IMR-90 (cell line): ENCODE data around the gene AFAP1L1. TPM values are rescaled to one million over a fixed set of nuclear protein-coding genes. Genes with fewer than 3 reads are reported as not detected.

Source experiments
- ATAC-seq: fragments of 200-7000 bp; cut with Tn5 transposase; 2 replicates; pipeline ENCODE4 v1.9.1; 2020; ENCODE audit warnings: low read depth, mild to moderate bottlenecking, moderate library complexity
- BruUV-seq: library from RNA; stranded (reverse); fragments of 400-500 nt; replicated peaks from 2 replicates; lab custom pipeline; 2021; lab: Mats Ljungman, UMichigan
- CTCF ChIA-PET: fragments of 300-600 bp; formaldehyde crosslinking; extraction: SDS; loops from one replicate; lab custom pipeline; 2021; ENCODE audit warnings: antibody characterized with exemption; lab: Yijun Ruan, JAX
- POLR2A ChIA-PET: fragments of 300-600 bp; sonication (Branson Sonifier 250); formaldehyde crosslinking; loops from one replicate; lab custom pipeline; 2022; ENCODE audit warnings: antibody characterized with exemption; ENCODE audit not compliant: unreplicated experiment; lab: Charles Lee
- DNase-seq: peaks from one replicate; pipeline ENCODE4 v3.0.0; 2013
- H2AFZ ChIP-seq: replicated peaks from 2 replicates; pipeline ENCODE3; 2013; ENCODE audit warnings: low read length, mild to moderate bottlenecking; ENCODE audit not compliant: poor library complexity
- H2AK5ac ChIP-seq: 2 replicates; pipeline ENCODE4 v1.6.1; 2013; ENCODE audit warnings: low read depth, low read length, inconsistent platforms
- H2AK9ac ChIP-seq: replicated peaks from 2 replicates; pipeline ENCODE3; 2013; ENCODE audit warnings: mild to moderate bottlenecking, low read depth, low read length, moderate library complexity; ENCODE audit not compliant: poor library complexity
- H2BK120ac ChIP-seq: 2 replicates; pipeline ENCODE4 v1.6.1; 2013; ENCODE audit warnings: low read depth, low read length, inconsistent platforms
- H2BK15ac ChIP-seq: 3 replicates; pipeline ENCODE4 v1.6.1; 2013; ENCODE audit warnings: low read depth, low read length, inconsistent platforms
- H2BK20ac ChIP-seq: 2 replicates; pipeline ENCODE4 v1.6.1; 2013; ENCODE audit warnings: low read depth, mild to moderate bottlenecking, inconsistent platforms, low read length, moderate library complexity
- H2BK5ac ChIP-seq: 2 replicates; pipeline ENCODE4 v1.6.1; 2013; ENCODE audit warnings: mild to moderate bottlenecking, low read depth, low read length, inconsistent platforms; ENCODE audit not compliant: poor library complexity, severe bottlenecking
- H3K14ac ChIP-seq: replicated peaks from 2 replicates; pipeline ENCODE4 v1.6.1; 2013; ENCODE audit warnings: low read depth, low read length, inconsistent platforms
- H3K18ac ChIP-seq: 2 replicates; pipeline ENCODE4 v1.6.1; 2013; ENCODE audit warnings: low read depth, low read length, control low read depth
- H3K23ac ChIP-seq: 2 replicates; pipeline ENCODE4 v1.6.1; 2013; ENCODE audit warnings: low read depth, low read length, inconsistent platforms
- H3K27ac ChIP-seq: 2 replicates; pipeline ENCODE4 v1.5.1; 2013; ENCODE audit warnings: mild to moderate bottlenecking, control low read depth, low read length; ENCODE audit not compliant: insufficient read depth
- H3K27me3 ChIP-seq: 2 replicates; pipeline ENCODE4 v1.6.1; 2013; ENCODE audit warnings: low read length; ENCODE audit not compliant: control insufficient read depth, insufficient read depth
- H3K36me3 ChIP-seq: 2 replicates; pipeline ENCODE4 v1.6.1; 2013; ENCODE audit warnings: low read length, mixed read lengths; ENCODE audit not compliant: control insufficient read depth, insufficient read depth
- H3K4ac ChIP-seq: 2 replicates; pipeline ENCODE4 v1.6.1; 2013; ENCODE audit warnings: low read depth, low read length, inconsistent platforms
- H3K4me1 ChIP-seq: 2 replicates; pipeline ENCODE4 v1.6.1; 2013; ENCODE audit warnings: low read length, mixed read lengths; ENCODE audit not compliant: control insufficient read depth, insufficient read depth
- H3K4me2 ChIP-seq: 2 replicates; pipeline ENCODE4 v1.6.1; 2013; ENCODE audit warnings: low read depth, mild to moderate bottlenecking, control low read depth, low read length, moderate library complexity
- H3K4me3 ChIP-seq: 2 replicates; pipeline ENCODE4 v1.5.1; 2013; ENCODE audit warnings: low read depth, mild to moderate bottlenecking, control low read depth, low read length, moderate library complexity; ENCODE audit not compliant: insufficient read depth
- H3K56ac ChIP-seq: 2 replicates; pipeline ENCODE4 v1.6.1; 2013; ENCODE audit warnings: low read length, inconsistent platforms; ENCODE audit not compliant: insufficient read depth; ENCODE audit errors: extremely low read depth
- H3K79me1 ChIP-seq, 2 experiments: 2 replicates each; pipeline ENCODE4 v1.6.1; 2013; ENCODE audit warnings: low read length in 2 of 2, inconsistent platforms in 1 of 2, low read depth in 1 of 2
- H3K9ac ChIP-seq: 2 replicates; pipeline ENCODE4 v1.6.1; 2013; ENCODE audit warnings: low read depth, low read length, control low read depth
- H3K9me1 ChIP-seq: 2 replicates; pipeline ENCODE4 v1.6.1; 2013; ENCODE audit warnings: low read length, inconsistent platforms; ENCODE audit not compliant: insufficient read depth
- H3K9me3 ChIP-seq: 2 replicates; pipeline ENCODE4 v1.6.1; 2013; ENCODE audit warnings: low read length; ENCODE audit not compliant: control insufficient read depth, insufficient read depth
- H4K20me1 ChIP-seq: 2 replicates; pipeline ENCODE4 v1.6.1; 2013; ENCODE audit warnings: low read length, inconsistent platforms; ENCODE audit not compliant: insufficient read depth
- H4K5ac ChIP-seq: 2 replicates; pipeline ENCODE4 v1.6.1; 2013; ENCODE audit warnings: mild to moderate bottlenecking, low read depth, low read length, control low read depth
- H4K8ac ChIP-seq, 2 experiments: 2 replicates each; pipeline ENCODE4 v1.6.1; 2013; ENCODE audit warnings: low read depth in 2 of 2, low read length in 2 of 2, control low read depth in 1 of 2, inconsistent platforms in 1 of 2
- H4K91ac ChIP-seq: 2 replicates; pipeline ENCODE4 v1.6.1; 2013; ENCODE audit warnings: low read depth, low read length, inconsistent platforms; ENCODE audit not compliant: insufficient read depth
- BHLHE40 ChIP-seq: fragments of 150-350 bp; IDR thresholded peaks from 2 replicates; pipeline ENCODE4 v1.6.1; 2016; ENCODE audit warnings: mild to moderate bottlenecking, low read depth, low read length
- CEBPB ChIP-seq: IDR thresholded peaks from 2 replicates; pipeline ENCODE4 v1.6.1; 2012; ENCODE audit warnings: low read depth, low read length, improper control_type of control experiment
- FOS ChIP-seq: fragments of 150-350 bp; IDR thresholded peaks from 2 replicates; pipeline ENCODE4 v1.6.1; 2016; ENCODE audit warnings: low read depth, low read length
- MAFK ChIP-seq: IDR thresholded peaks from 2 replicates; pipeline ENCODE4 v1.6.1; 2012; ENCODE audit warnings: low read depth, low read length, improper control_type of control experiment
- MAZ ChIP-seq: IDR thresholded peaks from 2 replicates; pipeline ENCODE4 v1.6.1; 2012; ENCODE audit warnings: low read depth, mild to moderate bottlenecking, low read length, improper control_type of control experiment, moderate library complexity, borderline replicate concordance
- MXI1 ChIP-seq: IDR thresholded peaks from 2 replicates; pipeline ENCODE4 v1.6.1; 2012; ENCODE audit warnings: low read depth, mild to moderate bottlenecking, low read length, moderate library complexity, borderline replicate concordance
- NFE2L2 ChIP-seq: fragments of 150-350 bp; IDR thresholded peaks from 2 replicates; pipeline ENCODE4 v1.6.1; 2016; ENCODE audit warnings: low read depth, mild to moderate bottlenecking, low read length
- POLR2A ChIP-seq: IDR thresholded peaks from 2 replicates; pipeline ENCODE4 v1.6.1; 2012; ENCODE audit warnings: mild to moderate bottlenecking, low read depth, low read length
- RAD21 ChIP-seq: IDR thresholded peaks from 2 replicates; pipeline ENCODE4 v1.6.1; 2012; ENCODE audit warnings: low read length, improper control_type of control experiment
- RCOR1 ChIP-seq: IDR thresholded peaks from 2 replicates; pipeline ENCODE4 v1.6.1; 2012; ENCODE audit warnings: mild to moderate bottlenecking, low read length, improper control_type of control experiment; ENCODE audit not compliant: insufficient replicate concordance
- RFX5 ChIP-seq: IDR thresholded peaks from 2 replicates; pipeline ENCODE4 v1.8.0; 2012; ENCODE audit warnings: low read depth, mild to moderate bottlenecking, low read length, moderate library complexity
- SMC3 ChIP-seq: fragments of 150-350 bp; IDR thresholded peaks from 2 replicates; pipeline ENCODE4 v1.6.1; 2016; ENCODE audit warnings: low read depth, mild to moderate bottlenecking, antibody characterized with exemption, low read length, moderate library complexity
- WGBS, 2 experiments: methylation state at CpG; one replicate each; pipeline versions ENCODE4 v1.1.5 to v1.1.7; 2013; ENCODE audit warnings: missing lambda C conversion rate in 2 of 2; ENCODE audit not compliant: insufficient read length in 1 of 2; ENCODE audit errors: extremely low coverage in 2 of 2; 5-methylcytosine and 5-hydroxymethylcytosine counted together
- dilution Hi-C: fragments of 300-500 bp; cut with HindIII; formaldehyde crosslinking; loops from one replicate; pipeline ENCODE4 v1.14.3; 2018; ENCODE audit warnings: low sequenced_read_pairs; ENCODE audit not compliant: unreplicated experiment
- in situ Hi-C: fragments of 300-500 bp; cut with MboI; formaldehyde crosslinking; loops from 3 replicates; pipeline ENCODE4 v1.14.3; 2019; ENCODE audit warnings: low sequenced_read_pairs, inconsistent platforms, mixed read lengths
- intact Hi-C: fragments of 100-400 bp; cut with micrococcal nuclease; formaldehyde crosslinking; loops from 2 replicates; pipeline ENCODE4 v1.10.0; 2022
- polyA plus RNA-seq, 3 experiments: library from polyadenylated mRNA; depleted of rRNA; stranded (reverse); fragments of >200 nt; gene quantifications; 2 replicates each; pipeline ENCODE4 v1.2.3, GENCODE V29; 2012; ENCODE audit warnings: low replicate concordance in 1 of 3
- total RNA-seq: library from RNA; depleted of rRNA; stranded (reverse); fragments of >200 nt; gene quantifications from 2 replicates; pipeline ENCODE4 v1.2.3, GENCODE V29; 2012
- TF ChIP-seq, protein P1 (sequence below): conservative IDR thresholded peaks from 2 replicates; pipeline ENCODE4 v1.5.1; 2012; ENCODE audit warnings: mild to moderate bottlenecking, low read depth, low read length, improper control_type of control experiment
- TF ChIP-seq, protein P2 (sequence below): fragments of 150-350 bp; IDR thresholded peaks from 2 replicates; pipeline ENCODE4 v1.6.1; 2016; ENCODE audit warnings: low read depth, mild to moderate bottlenecking, low read length, moderate library complexity, borderline replicate concordance
- TF ChIP-seq, protein P3 (sequence below): fragments of 150-350 bp; IDR thresholded peaks from 2 replicates; pipeline ENCODE4 v1.6.1; 2017; ENCODE audit warnings: mild to moderate bottlenecking, antibody characterized with exemption, low read length, low read depth

Gene AFAP1L1
- total and polyA plus RNA-seq, 2 of the 4 experiments (the other 2 are of a cell fraction): 3.3 to 5.7 TPM

DNA sequence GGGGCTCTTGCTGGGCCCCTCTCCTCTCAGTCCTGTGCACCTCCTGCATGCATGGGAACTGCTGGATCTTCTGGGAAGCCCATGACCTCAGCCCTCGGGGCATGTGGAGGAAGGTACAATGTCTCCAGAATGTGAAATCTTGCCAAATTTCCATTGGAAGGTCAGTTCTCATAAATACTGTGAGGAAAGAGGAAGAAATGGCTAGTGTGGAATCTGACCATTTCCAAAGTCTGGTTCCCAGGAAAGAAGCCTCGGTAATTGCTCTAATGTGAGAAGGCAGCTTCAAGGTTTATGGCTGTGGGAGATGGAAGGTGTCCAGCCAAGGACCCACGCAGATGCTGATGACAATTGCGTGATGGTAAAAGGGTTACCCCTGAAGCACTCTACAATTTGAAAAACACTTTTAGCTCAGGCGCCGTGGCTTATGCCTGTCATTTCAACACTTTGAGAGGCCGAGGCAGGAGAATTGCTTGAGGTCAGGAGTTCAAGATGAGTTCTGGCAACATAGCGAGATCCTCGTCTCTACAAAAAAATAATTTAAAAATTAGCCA lies 115.5 kb downstream of the AFAP1L1 start:
- Histone ChIP-seq H2AK5ac (peak overlapping the region; percentile 83), H2BK5ac (no peak overlapping the region), H3K27me3 (no peaks in the 10 kb centered on the region), H2BK120ac (peak overlapping the region; percentile 47), H3K79me1 (peaks cover 5 to 11% of the 10 kb centered on the region in 2 experiments; a peak in 1 of 4 replicates), H3K56ac (no peak overlapping the region), H3K23ac (peak overlapping the region; percentile 72; the same call in 1 of the 2 replicates), H4K20me1 (no peaks in the 10 kb centered on the region; the same call in 1 of the 2 replicates), H3K36me3 (no peaks in the 10 kb centered on the region), H3K27ac (peak overlapping the region; percentile 60; the same call in 1 of the 2 replicates), H2BK20ac (peak overlapping the region; percentile 51; the same call in 1 of the 2 replicates), H3K4me2 (no peak overlapping the region), H2AFZ (no peak overlapping the region), H3K4me1 (peaks cover 26% of the 10 kb centered on the region), H4K8ac (peak overlapping the region in 1 of 2 experiments; percentile 8; a peak in 1 of 4 replicates), H3K4me3 (no peak overlapping the region), H3K18ac (peak overlapping the region; percentile 80), H2BK15ac (0 out of 3 replicates have a peak overlapping the region, but pooled peaks have one; percentile 6), H2AK9ac (no peak overlapping the region), H3K9ac (no peak overlapping the region), H3K4ac (peak overlapping the region; percentile 7; the same call in 1 of the 2 replicates), H3K9me3 (peaks cover 2% of the 10 kb centered on the region), H3K9me1 (peaks cover 9% of the 10 kb centered on the region), H4K91ac (peak overlapping the region; percentile 50; the same call in 1 of the 2 replicates), H3K14ac (peak overlapping the region; percentile 11), H4K5ac (0 out of 2 replicates have a peak overlapping the region, but pooled peaks have one; percentile 61)
- peak; percentile 21 for ATAC-seq
- in situ Hi-C loops: loop anchor here (5.0 kb wide), 1 partner anchor 45 kb away; no protein-coding TSS in a partner anchor
- dilution Hi-C loops: no loop called here
- ChIA-PET POLR2A (no interaction called here), CTCF (interaction anchor here (1.2 to 3.1 kb wide), 4 partner anchors 19 to 49 kb away, joined by 6 to 11 read pairs (median 8); no protein-coding TSS in a partner anchor)
- WGBS, 2 experiments: 14% methylated on average over 1 of the region's 9 CpGs; no CpG with 5 or more reads in 1 of the 2 experiments
- TF ChIP-seq MXI1 (no peak), NFE2L2 (no peak), SMC3 (no peak), BHLHE40 (no peak), RAD21 (no peak), MAFK (no peak), POLR2A (no peak), RFX5 (no peak), RCOR1 (no peak), MAZ (no peak), CEBPB (no peak), FOS (no peak)
- TF ChIP-seq, protein P1, sequence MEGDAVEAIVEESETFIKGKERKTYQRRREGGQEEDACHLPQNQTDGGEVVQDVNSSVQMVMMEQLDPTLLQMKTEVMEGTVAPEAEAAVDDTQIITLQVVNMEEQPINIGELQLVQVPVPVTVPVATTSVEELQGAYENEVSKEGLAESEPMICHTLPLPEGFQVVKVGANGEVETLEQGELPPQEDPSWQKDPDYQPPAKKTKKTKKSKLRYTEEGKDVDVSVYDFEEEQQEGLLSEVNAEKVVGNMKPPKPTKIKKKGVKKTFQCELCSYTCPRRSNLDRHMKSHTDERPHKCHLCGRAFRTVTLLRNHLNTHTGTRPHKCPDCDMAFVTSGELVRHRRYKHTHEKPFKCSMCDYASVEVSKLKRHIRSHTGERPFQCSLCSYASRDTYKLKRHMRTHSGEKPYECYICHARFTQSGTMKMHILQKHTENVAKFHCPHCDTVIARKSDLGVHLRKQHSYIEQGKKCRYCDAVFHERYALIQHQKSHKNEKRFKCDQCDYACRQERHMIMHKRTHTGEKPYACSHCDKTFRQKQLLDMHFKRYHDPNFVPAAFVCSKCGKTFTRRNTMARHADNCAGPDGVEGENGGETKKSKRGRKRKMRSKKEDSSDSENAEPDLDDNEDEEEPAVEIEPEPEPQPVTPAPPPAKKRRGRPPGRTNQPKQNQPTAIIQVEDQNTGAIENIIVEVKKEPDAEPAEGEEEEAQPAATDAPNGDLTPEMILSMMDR: no peak
- TF ChIP-seq, protein P2, sequence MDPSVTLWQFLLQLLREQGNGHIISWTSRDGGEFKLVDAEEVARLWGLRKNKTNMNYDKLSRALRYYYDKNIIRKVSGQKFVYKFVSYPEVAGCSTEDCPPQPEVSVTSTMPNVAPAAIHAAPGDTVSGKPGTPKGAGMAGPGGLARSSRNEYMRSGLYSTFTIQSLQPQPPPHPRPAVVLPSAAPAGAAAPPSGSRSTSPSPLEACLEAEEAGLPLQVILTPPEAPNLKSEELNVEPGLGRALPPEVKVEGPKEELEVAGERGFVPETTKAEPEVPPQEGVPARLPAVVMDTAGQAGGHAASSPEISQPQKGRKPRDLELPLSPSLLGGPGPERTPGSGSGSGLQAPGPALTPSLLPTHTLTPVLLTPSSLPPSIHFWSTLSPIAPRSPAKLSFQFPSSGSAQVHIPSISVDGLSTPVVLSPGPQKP: no peak
- TF ChIP-seq, protein P3, sequence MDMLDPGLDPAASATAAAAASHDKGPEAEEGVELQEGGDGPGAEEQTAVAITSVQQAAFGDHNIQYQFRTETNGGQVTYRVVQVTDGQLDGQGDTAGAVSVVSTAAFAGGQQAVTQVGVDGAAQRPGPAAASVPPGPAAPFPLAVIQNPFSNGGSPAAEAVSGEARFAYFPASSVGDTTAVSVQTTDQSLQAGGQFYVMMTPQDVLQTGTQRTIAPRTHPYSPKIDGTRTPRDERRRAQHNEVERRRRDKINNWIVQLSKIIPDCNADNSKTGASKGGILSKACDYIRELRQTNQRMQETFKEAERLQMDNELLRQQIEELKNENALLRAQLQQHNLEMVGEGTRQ: no peak
- DNase-seq: peak; percentile 70
- BruUV-seq: no TSS peak
- intact Hi-C loops: no loop called here
